KOPT-K1 (cell line): ENCODE measurements around the gene SEMA6D.

Experiments
- H3K27ac ChIP-seq: fragments of 200-600 bp; sonication (generic); 2 replicates; pipeline ENCODE4 v1.5.1; 2016; ENCODE audit warnings: antibody characterized with exemption, mild to moderate bottlenecking, low read depth, low read length; ENCODE audit not compliant: poor library complexity, severe bottlenecking
- H3K36me3 ChIP-seq: fragments of 200-600 bp; sonication (generic); 2 replicates; pipeline ENCODE4 v1.5.1; 2017; ENCODE audit warnings: antibody characterized with exemption, mild to moderate bottlenecking, low read length, moderate library complexity; ENCODE audit not compliant: insufficient read depth
- H3K9me3 ChIP-seq: fragments of 200-600 bp; sonication (generic); 2 replicates; pipeline ENCODE4 v1.5.1; 2017; ENCODE audit warnings: antibody characterized with exemption, low read length, mild to moderate bottlenecking; ENCODE audit not compliant: insufficient read depth, poor library complexity, severe bottlenecking

The SEMA6D gene

DNA sequence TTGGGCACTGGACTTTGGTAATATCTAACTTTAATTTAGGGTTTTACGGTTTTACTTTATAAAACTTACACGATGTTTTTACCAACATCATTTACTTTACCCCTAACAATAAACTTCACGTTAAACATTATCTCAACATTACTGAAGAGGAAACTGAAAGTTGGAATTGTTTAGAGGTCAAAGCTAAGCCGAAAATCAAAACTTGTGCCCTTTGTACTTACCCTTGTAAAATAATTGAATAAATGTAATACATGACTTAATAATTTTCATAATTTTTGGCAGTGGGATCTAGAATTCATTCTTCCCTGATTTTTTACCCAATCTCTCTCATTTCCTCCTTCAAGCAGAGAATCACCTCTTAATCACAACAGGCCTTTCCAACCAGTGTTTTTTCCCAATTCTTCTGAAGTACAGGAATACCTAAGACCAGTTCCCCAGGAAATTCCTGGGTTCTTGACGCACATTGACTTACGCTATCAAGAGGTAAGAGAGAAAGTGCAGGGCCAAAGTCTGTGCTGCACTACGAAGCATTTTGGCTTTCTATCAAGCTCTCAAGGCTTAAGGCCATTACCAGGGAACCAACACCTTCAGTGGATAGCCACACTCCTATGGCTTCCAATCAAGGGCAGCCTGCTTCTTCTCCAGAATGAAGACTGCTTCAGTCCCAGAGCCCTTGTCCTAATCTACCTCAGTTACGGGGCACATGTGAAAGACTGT is 11.9 kb upstream of the SEMA6D start:
- Histone ChIP-seq H3K36me3 (no peaks in the 10 kb centered on the region), H3K27ac (no peak overlapping the region), H3K9me3 (no peaks in the 10 kb centered on the region)

DNA sequence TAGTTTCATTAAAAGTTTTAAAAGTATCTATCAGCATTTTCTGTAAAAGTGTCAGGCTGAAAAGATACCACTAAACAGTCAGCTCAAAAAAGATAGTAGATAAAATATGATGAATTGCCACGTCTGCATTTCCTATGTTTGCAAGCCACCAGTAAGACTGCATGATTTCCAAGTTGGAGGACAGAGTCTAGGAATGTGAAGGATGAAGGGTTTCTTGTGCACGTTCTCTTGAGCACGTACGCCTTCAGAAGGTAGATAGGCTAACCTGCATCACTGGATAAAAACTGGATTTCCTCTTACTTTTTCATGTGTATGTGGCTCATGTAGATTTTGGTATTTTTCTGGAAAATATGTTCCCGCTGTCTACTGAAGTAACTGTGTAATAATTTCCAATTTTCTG is 9.9 kb upstream of the SEMA6D start:
- no peak overlapping the region for H3K27ac ChIP-seq

DNA sequence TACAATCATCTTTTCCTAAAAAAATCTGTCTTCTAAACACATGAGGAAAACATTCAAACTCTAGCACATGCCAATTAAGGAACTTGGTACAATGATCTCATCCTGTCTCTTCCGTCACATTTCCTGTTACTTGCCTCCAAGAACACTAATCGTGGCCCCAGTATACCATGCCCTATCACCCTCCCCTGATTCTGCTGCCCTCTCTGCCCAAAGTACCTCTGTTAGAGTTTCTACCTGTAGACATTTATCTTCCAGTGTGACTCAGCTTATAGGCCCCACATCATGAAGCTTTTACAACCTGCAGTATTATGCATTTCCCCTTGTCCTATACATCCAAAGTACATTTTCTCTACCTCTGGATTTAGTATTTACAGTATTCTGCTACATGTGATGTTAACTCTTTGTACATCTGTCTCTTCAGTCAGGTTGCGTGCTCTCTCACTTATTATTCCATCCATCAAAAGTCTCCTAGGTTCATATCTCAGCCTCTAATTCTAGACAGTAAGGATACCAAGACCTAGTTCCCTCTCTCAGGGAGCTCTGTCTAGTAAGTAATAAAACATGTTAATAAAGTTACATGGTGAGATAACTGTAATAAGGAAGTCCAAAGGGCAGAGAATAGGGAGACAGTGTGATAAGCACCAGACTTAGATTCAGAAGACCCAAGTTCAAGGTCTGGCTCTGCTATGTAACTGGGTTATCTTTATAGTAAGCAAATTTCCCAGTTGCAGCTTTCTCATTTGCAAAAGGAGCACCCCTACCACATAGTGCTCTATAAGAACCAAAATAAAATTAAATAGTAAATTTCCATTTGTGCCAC is 8.9 kb upstream of the SEMA6D start:
- no peaks in the 10 kb centered on the region for H3K9me3 ChIP-seq

More for the DNA sequence above, 9.9 kb upstream of the SEMA6D start:
- Histone ChIP-seq H3K36me3 (no peaks in the 10 kb centered on the region), H3K9me3 (no peaks in the 10 kb centered on the region)

DNA sequence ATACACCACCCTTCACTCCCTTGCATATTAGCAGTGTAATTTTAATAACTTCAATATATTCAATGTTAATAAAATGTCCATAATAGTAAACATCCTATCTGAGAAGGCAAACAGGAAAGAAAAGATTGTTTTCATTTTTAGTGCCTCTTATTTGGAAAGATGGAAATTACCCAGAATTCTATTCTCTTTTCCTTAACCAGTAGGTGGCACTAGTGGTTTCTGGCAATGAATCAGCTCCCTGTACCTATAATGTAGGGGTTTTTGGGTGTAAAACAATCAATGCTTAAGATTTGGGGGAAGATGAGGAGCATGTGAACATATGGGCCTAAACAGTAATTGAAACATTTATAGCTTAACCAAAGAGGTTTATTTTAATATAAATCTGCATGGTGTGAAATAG is 5.7 kb upstream of the SEMA6D start:
- no peak overlapping the region for H3K27ac ChIP-seq
- H3K36me3 ChIP-seq, result no peaks in the 10 kb centered on the region
- no peaks in the 10 kb centered on the region for H3K9me3 ChIP-seq

More for the DNA sequence above, 8.9 kb upstream of the SEMA6D start:
- Histone ChIP-seq H3K36me3 (no peaks in the 10 kb centered on the region), H3K27ac (no peak overlapping the region)

DNA sequence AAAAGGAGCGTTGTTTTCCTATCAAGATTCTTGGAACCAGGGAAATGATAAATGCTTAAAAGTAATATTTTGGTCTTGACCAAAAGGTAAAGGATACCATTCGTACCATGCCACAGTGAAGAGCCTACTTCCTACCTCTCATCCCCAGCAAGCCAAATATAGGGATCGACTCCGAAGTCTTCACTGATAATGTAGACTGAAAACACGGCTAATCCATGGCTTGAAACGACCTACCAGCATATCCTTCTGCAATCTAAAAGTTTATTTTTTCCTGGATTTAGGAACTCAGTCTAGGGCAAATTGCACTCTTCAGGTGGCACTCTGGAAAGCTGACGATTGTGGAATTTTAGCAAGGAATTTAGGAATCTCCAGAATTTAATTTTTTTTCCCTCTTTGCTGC is 1.9 kb upstream of the SEMA6D start:
- H3K36me3 ChIP-seq, result no peaks in the 10 kb centered on the region
- H3K9me3 ChIP-seq, result no peaks in the 10 kb centered on the region
- H3K27ac ChIP-seq, result no peak overlapping the region

DNA sequence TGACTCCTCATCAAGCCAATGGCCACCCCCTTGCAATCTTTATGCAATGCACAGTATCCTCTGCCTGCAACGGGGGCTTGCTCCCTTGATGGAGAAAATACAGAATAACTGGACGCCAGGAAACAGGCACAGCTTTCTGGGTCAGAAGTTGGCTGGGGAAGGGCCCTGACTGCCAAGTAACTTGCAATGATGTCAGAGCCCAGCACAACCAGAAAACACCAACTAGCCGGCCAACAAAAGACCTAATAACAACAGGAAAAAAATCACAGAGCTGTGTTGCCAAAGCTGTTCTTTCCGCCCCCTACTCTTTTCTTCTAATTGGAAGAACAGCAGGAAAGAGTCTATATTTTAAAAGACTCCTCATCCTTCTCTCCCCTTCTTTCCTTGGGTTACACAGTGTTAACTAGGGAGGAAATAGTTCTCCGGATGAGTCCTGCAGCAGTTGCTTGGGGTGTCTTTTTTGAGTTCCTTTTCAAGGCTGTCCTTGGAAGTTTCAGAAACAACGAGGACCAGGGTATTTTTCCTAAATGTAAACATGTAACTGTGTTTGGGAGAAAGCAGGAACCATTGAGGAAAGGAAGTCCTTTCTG is 1.4 kb upstream of the SEMA6D start:
- H3K27ac ChIP-seq, result no peak overlapping the region
- H3K9me3 ChIP-seq, result no peaks in the 10 kb centered on the region
- H3K36me3 ChIP-seq, result no peaks in the 10 kb centered on the region

DNA sequence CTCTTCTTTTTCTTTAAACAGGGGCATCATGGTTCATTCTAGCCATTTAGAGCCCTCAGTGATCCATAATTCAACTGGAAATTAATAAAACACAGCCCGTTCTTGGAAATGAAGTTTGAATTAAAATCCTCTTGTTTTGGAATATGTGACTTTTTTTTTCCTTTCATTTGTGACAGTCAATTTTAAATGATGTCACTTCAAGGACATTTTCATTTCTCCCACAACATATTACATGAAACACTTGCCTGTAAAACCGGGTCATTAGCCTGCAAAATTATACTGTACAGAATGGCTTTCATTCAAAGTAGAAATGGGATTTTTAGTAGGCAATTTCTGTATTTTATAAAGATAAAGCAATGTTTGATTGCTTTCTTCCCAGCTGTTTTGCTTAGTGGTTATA is 789 bp upstream of the SEMA6D start:
- Histone ChIP-seq H3K9me3 (no peaks in the 10 kb centered on the region), H3K27ac (no peak overlapping the region), H3K36me3 (no peaks in the 10 kb centered on the region)

DNA sequence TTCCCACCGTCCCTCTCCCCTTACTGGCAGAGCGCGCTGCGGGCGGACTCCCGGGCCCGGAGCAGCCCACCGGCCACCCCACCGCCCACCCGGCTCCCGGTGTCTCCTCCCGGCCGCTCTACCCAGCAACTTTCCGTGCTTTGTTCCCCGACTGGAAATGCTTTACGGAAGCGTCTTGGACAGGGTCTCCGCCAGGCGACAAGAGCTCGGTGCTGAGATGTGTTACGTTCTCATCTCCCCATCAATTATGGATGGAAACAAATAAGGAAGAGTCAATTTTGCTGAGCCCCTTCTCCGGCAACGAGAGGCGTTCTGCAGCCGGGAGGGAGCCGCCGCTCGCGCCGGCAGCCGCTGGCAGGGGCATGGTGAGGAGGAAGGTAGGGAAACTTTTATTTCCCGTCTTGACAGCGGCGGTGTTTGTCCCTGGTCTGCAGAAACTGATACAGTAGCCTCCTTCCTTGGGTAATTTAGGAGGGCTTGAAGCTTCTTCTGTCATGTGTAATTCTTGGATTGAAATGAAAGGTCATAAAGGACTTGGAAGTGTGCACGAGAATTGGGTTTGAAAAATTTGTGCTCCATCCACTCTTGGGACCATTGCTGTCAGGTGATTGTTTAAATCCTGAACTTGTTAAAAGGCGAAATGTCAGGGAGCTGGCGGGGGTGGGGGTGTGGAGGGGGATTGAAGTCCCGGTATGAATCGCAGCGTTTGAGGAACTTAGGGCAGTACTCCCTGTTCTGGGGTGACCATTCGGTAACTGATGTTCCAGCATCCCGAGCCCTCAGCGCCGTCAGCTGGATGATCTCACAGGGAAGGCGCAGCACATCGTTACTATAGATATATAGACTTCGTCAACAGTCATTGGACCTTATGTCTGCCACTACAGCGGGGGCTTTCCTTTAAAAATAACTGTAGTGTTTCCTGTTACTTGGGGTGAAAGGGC is 1.5 kb downstream of the SEMA6D start:
- H3K27ac ChIP-seq, result no peak overlapping the region
- no peaks in the 10 kb centered on the region for H3K36me3 ChIP-seq
- no peaks in the 10 kb centered on the region for H3K9me3 ChIP-seq

DNA sequence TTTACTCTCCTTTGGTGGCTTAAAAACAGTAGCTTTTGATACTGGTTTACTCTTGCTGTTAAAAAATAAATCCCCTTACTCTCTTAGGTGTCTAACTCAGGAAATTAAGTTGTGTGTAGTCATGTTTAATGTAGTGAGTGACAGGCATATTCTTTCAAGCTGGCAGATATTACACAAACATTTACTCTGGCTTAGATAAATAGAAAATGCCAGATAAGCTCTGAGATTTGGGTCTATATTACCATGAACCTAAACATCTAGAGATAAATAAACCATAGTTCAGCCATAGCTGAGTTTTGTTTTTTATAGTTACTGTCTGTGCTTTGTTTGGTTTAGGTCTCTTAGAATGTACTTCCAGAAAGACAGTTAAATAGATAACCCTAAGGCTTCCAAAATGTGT is 2.4 kb downstream of the SEMA6D start:
- H3K36me3 ChIP-seq, result no peaks in the 10 kb centered on the region
- H3K27ac ChIP-seq, result no peak overlapping the region
- no peaks in the 10 kb centered on the region for H3K9me3 ChIP-seq

DNA sequence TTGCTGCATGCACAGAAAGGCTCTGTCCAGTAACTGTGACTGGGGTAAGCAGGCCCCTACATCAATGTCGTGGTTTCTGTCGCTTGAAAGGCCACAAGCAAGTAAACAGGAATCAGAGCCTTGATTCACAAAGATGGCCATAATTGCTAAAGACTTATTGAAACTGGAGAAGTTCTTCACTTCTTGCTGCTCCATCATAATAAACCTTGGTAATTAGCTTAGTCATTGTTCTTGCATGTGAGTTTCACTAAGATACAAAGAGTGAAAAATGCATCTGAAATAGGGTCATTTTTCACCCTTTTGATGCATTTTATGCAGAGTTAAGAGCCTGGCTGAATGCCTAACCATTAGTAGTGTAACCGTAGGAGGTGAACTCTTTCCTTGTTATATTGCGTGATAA is 3.2 kb downstream of the SEMA6D start:
- Histone ChIP-seq H3K27ac (no peak overlapping the region), H3K9me3 (no peaks in the 10 kb centered on the region), H3K36me3 (no peaks in the 10 kb centered on the region)

DNA sequence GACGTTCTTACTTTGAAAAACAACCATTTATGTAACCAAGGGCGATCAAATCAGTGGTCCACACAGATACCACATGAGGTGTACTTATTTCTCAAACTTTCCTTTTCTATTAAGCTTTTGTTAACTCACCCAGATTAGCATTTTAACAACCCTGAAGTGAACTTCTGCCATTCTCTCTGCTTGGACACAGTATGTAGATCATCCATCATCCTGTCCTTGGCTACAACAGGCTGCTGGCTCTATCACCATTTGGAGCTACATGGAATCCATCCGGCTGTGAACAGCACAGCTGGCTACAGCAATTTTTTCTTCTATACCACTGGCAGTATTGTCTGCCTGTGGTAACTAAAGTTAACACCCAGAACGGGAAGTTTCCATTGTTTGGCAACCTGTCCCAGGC is 4.4 kb downstream of the SEMA6D start:
- Histone ChIP-seq H3K9me3 (no peaks in the 10 kb centered on the region), H3K36me3 (no peaks in the 10 kb centered on the region), H3K27ac (no peak overlapping the region)

DNA sequence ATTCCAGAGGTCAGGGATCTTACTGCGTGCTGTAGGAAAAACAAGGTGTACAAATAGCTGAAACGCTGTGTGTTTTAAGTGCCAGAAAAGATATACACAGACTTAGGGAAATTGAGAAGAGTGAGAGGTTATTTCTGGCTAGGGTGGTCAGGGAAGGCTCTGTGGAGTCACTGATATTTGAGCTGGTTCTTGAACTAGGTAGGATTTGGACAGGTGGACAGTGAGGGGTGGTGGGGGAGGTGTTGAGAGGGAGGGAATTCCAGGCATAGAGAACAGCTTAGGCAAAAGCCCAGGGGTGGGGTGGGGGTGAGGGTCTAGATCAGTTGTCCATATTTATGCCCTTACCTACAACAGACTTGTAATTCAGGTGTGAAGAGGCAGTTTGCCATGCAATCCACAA is 7.0 kb downstream of the SEMA6D start:
- Histone ChIP-seq H3K36me3 (no peaks in the 10 kb centered on the region), H3K27ac (no peak overlapping the region), H3K9me3 (no peaks in the 10 kb centered on the region)

DNA sequence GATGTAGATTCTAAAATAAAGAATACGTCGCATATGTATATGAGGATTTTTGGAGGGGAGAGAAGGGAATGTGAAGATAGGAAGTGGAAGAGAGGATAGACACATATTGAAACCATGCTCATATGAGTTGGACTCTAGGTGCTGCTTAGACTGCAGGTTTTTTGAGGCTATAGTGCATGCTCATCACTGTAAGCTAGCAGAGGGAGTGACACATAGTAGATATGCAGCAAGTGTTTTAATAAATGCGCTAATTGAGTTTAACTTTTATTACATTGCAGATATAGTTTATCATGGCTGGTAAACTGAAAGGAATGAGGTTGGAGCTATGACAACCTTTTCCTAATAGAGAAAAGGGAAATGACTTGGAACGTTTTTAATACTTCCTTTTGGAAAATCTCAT is 7.7 kb downstream of the SEMA6D start:
- no peaks in the 10 kb centered on the region for H3K36me3 ChIP-seq
- no peak overlapping the region for H3K27ac ChIP-seq
- no peaks in the 10 kb centered on the region for H3K9me3 ChIP-seq

DNA sequence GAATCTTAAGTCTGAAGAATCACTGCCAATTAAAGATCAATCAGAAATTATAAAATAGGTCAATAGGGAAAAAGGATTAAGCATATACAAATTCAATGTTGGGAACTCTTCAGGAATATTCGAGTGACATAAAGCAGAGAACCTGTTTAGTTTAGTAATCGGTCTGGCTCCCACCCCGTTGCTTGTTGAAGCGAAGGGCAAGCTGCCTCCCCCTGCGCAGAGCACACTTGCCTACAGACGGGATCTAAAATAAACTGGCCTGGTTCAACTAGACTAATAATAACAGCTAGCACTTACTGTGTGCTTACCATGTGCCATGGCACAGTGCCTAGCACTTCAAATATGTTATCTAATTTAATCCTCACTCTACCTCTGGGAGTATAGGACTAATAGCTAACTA is 8.6 kb downstream of the SEMA6D start:
- H3K36me3 ChIP-seq, result no peaks in the 10 kb centered on the region
- H3K27ac ChIP-seq, result no peak overlapping the region
- H3K9me3 ChIP-seq, result no peaks in the 10 kb centered on the region

DNA sequence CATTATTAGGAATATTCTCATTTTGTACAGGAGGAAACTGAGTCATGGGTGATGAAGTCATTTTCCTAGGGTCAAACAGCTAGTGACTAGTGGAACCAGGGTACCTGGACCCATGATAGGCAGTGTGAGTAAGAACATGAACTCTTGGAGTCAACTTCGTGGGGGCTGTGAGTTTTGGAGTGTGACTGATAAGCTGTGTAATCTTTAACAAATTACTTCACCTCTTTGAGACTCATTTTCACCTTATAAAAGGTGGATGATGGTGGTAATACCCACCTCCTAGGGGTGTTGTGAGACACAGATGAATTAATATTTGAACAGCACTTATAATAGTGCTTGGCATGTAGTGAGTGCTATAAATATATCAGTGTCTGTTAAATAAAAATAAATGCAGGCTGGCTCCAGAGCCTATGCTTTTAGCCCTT is 9.1 kb downstream of the SEMA6D start:
- Histone ChIP-seq H3K36me3 (no peaks in the 10 kb centered on the region), H3K9me3 (no peaks in the 10 kb centered on the region), H3K27ac (no peak overlapping the region)
